ENCODE measurements around the gene EDIL3.

Gene EDIL3

GRCh38 chr5:83900306-83900705 is 484.4 kb downstream of the EDIL3 start:
- Histone ChIP-seq H3K9me2 (ENCODE audit: low read depth, low read length) (no peaks in the 10 kb centered on the region), H3K79me2 (ENCODE audit: insufficient read depth, low read length) (no peaks in the 10 kb centered on the region), H2AFZ (ENCODE audit: low read length) (no peak overlapping the region), H3K4me1 (ENCODE audit: insufficient read depth, low read length, severe bottlenecking) (no peaks in the 10 kb centered on the region), H3K27ac (ENCODE audit: low read depth, low read length, poor library complexity, severe bottlenecking) (no peak overlapping the region), H3K9ac (ENCODE audit: low read length) (no peak overlapping the region), H3K4me2 (ENCODE audit: low read length) (no peak overlapping the region), H3F3A (ENCODE audit: insufficient read depth, low read length) (no peaks in the 10 kb centered on the region), H3K4me3 (ENCODE audit: low read depth, low read length, poor library complexity, severe bottlenecking) (no peak overlapping the region), H3K27me3 (ENCODE audit: insufficient read depth, low read length) (no peaks in the 10 kb centered on the region), H3K9me3 (ENCODE audit: low read length) (no peaks in the 10 kb centered on the region), H4K20me1 (ENCODE audit: insufficient read depth, low read length) (no peaks in the 10 kb centered on the region), H3K36me3 (ENCODE audit: insufficient read depth, low read length) (no peaks in the 10 kb centered on the region)
- TF ChIP-seq CTCF (IDR thresholded peaks at IDR 0.05; ENCODE audit: low read length) = no peak
- no peak for TF ChIP-seq EZH2 (IDR thresholded peaks at IDR 0.05; ENCODE audit: borderline replicate concordance, low read length)

- Histone ChIP-seq H3K4me1 (ENCODE audit: insufficient read depth, low read length, severe bottlenecking) (no peaks in the 10 kb centered on the region), H3K4me2 (ENCODE audit: low read length) (no peak overlapping the region), H2AFZ (ENCODE audit: low read length) (no peak overlapping the region), H4K20me1 (ENCODE audit: insufficient read depth, low read length) (no peaks in the 10 kb centered on the region), H3K9me2 (ENCODE audit: low read depth, low read length) (no peaks in the 10 kb centered on the region), H3K27me3 (ENCODE audit: insufficient read depth, low read length) (no peaks in the 10 kb centered on the region), H3K9ac (ENCODE audit: low read length) (no peak overlapping the region), H3K36me3 (ENCODE audit: insufficient read depth, low read length) (no peaks in the 10 kb centered on the region), H3F3A (ENCODE audit: insufficient read depth, low read length) (no peaks in the 10 kb centered on the region), H3K79me2 (ENCODE audit: insufficient read depth, low read length) (no peaks in the 10 kb centered on the region), H3K27ac (ENCODE audit: low read depth, low read length, poor library complexity, severe bottlenecking) (no peak overlapping the region), H3K9me3 (ENCODE audit: low read length) (no peaks in the 10 kb centered on the region), H3K4me3 (ENCODE audit: low read depth, low read length, poor library complexity, severe bottlenecking) (no peak overlapping the region)
- no peak for TF ChIP-seq CTCF (IDR thresholded peaks at IDR 0.05; ENCODE audit: low read length)
- TF ChIP-seq EZH2 (IDR thresholded peaks at IDR 0.05; ENCODE audit: borderline replicate concordance, low read length) = no peak
Measured at GRCh38 chr5:83899326-83899970, 485.2 kb downstream of the EDIL3 start.

- Histone ChIP-seq H3K9ac (ENCODE audit: low read length) (no peak overlapping the region), H3K4me3 (ENCODE audit: low read depth, low read length, poor library complexity, severe bottlenecking) (no peak overlapping the region), H4K20me1 (ENCODE audit: insufficient read depth, low read length) (no peaks in the 10 kb centered on the region), H3K36me3 (ENCODE audit: insufficient read depth, low read length) (no peaks in the 10 kb centered on the region), H3K4me2 (ENCODE audit: low read length) (no peak overlapping the region), H3K9me3 (ENCODE audit: low read length) (no peaks in the 10 kb centered on the region), H3K27ac (ENCODE audit: low read depth, low read length, poor library complexity, severe bottlenecking) (no peak overlapping the region), H3K9me2 (ENCODE audit: low read depth, low read length) (no peaks in the 10 kb centered on the region), H3F3A (ENCODE audit: insufficient read depth, low read length) (no peaks in the 10 kb centered on the region), H3K27me3 (ENCODE audit: insufficient read depth, low read length) (no peaks in the 10 kb centered on the region), H3K79me2 (ENCODE audit: insufficient read depth, low read length) (no peaks in the 10 kb centered on the region), H2AFZ (ENCODE audit: low read length) (no peak overlapping the region), H3K4me1 (ENCODE audit: insufficient read depth, low read length, severe bottlenecking) (no peaks in the 10 kb centered on the region)
- TF ChIP-seq EZH2 (IDR thresholded peaks at IDR 0.05; ENCODE audit: borderline replicate concordance, low read length) (no peak), CTCF (IDR thresholded peaks at IDR 0.05; ENCODE audit: low read length) (no peak)
Measured at GRCh38 chr5:83895860-83896259, 488.8 kb downstream of the EDIL3 start.

All from OCI-LY1 (cell line).